ENCODE data around the gene PYCR2.

Gene PYCR2

DNA sequence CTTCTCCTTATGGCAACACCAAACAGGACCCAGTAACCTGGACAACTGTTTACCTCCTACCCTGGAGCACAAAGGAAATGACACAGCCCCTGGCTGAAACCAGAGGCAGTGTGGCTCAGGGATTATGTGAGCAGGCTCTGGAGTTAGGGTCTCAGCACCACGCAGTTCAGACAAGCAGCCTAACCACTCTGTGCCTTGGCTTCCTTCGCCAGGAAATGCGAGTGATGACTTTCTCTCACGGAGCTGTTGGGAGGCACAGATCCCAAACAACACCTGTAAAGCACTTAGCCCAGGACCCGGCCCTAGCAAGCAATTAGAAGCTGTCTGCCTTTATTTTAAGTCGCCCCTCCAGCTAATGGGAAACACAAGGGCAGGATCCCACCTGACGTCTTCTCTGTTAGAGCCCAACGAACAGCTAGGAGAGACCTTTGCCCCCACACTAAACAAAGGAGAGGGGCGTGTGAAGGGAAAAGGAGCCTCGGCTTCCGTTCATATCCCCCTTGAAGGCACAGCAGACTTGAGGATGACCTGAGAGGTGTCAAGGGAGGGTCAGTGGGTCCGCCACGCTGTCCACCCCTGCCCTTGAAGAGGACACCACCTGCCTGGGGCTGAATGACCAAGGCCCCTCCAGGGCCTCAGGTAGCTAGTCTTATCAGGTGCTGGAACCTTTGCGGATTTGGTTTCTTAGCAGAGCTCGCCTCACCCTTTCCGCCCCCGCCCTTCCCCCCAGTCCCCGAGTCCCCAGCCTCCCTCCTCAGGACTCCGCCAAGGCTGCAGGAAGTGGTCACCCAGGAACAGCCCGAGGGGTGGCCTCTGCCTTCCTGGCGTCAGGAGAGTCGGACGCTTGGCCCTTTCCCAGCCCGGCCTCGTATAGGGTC, 42.7 kb downstream of the PYCR2 start:
- Histone ChIP-seq H3K27me3 (no peaks in the 10 kb centered on the region), H3K4me3 (ENCODE audit: low read depth, low read length) (peak overlapping the region; percentile 84), H3K36me3 (no peaks in the 10 kb centered on the region), H3K4me1 (no peaks in the 10 kb centered on the region), H3K9me3 (no peaks in the 10 kb centered on the region)
- no peak for DNase-seq
- TF ChIP-seq, protein P1, sequence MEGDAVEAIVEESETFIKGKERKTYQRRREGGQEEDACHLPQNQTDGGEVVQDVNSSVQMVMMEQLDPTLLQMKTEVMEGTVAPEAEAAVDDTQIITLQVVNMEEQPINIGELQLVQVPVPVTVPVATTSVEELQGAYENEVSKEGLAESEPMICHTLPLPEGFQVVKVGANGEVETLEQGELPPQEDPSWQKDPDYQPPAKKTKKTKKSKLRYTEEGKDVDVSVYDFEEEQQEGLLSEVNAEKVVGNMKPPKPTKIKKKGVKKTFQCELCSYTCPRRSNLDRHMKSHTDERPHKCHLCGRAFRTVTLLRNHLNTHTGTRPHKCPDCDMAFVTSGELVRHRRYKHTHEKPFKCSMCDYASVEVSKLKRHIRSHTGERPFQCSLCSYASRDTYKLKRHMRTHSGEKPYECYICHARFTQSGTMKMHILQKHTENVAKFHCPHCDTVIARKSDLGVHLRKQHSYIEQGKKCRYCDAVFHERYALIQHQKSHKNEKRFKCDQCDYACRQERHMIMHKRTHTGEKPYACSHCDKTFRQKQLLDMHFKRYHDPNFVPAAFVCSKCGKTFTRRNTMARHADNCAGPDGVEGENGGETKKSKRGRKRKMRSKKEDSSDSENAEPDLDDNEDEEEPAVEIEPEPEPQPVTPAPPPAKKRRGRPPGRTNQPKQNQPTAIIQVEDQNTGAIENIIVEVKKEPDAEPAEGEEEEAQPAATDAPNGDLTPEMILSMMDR (IDR thresholded peaks at IDR 0.05; ENCODE audit: low read depth, low read length): no peak

DNA sequence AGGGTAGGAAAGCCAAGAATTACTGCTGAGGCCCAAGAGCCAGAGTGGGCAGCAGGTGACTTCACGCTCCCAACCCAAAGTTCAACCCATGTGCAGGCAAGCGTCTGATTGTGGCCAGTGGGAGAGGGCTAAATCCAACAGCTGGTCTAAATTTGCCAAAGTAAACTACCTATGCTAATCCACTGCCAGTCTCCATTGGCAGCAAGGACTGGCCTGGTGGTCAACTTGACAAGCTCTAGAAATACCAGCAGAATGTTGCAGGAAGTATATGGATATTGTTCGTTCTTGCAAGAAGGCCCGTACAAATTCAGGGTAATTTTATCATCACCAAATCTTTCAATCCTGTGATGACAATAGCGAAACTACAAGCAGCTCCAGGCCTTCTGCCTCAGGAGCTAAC, 43.4 kb downstream of the PYCR2 start:
- H3K27me3 ChIP-seq: no peaks in the 10 kb centered on the region
- no peaks in the 10 kb centered on the region for H3K36me3 ChIP-seq
- no peaks in the 10 kb centered on the region for H3K4me1 ChIP-seq
- DNase-seq: no peak
- TF ChIP-seq, protein P1 (IDR thresholded peaks at IDR 0.05; ENCODE audit: low read depth, low read length): no peak
- no peak overlapping the region for H3K4me3 ChIP-seq (ENCODE audit: low read depth, low read length)
- no peaks in the 10 kb centered on the region for H3K9me3 ChIP-seq

DNA sequence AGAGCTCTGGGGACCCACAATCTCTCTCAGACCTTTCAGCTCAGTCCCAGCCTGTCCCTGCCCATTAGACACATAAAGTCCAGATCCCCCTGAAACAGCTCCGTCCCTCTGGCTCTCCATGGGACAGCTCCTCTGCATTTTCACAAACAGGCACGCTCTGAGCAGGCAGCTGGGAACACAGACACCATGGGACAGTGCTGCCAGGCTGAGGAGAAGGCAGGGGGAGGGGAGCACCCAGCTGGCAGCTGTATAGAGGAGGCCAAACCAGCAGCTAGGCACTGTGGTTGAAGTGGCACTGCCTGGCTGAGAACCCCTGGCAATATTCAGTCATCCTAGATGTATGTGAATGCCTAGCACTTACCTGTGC, 43.8 kb downstream of the PYCR2 start:
- TF ChIP-seq, protein P1 (IDR thresholded peaks at IDR 0.05; ENCODE audit: low read depth, low read length): no peak
- DNase-seq: no peak
- Histone ChIP-seq H3K36me3 (no peaks in the 10 kb centered on the region), H3K4me1 (no peaks in the 10 kb centered on the region), H3K27me3 (no peaks in the 10 kb centered on the region), H3K4me3 (ENCODE audit: low read depth, low read length) (no peak overlapping the region), H3K9me3 (no peaks in the 10 kb centered on the region)

DNA sequence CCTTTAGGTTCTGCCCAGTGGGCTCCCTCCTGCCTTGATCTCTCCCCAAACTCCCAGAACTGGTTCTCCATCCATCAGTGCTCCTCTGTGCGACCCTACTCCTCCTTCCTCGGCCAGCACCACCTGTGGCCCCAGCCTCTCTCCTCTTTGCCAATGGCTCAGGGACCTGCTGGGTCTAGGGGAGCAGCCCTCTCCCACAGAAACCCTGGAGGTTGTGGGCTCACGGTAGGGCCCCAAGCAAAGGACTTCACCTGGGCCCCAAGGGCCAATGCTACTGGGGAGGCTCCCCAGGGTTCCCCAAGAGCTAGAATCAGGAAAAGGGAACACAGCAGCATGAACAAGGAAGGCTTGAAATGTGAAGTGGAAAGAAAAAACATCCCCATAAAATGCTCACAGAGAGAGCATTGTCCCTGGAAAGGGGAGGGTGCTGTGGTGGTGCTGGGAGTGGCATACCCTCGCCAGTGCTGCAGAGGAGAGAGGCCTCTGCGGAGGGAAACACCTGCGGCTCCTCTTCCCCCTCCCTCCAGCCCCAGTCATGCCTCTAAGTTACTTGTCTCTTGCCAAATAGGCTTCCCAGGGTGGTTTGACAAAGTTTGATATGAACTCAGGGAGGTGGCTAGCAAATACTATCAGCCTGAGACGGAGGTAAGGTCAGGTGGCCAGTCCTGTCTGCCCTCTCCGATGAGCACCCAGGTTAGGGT, 44.4 kb downstream of the PYCR2 start:
- no peaks in the 10 kb centered on the region for H3K9me3 ChIP-seq
- H3K4me1 ChIP-seq: no peaks in the 10 kb centered on the region
- no peaks in the 10 kb centered on the region for H3K27me3 ChIP-seq
- H3K4me3 ChIP-seq (ENCODE audit: low read depth, low read length): no peak overlapping the region
- no peaks in the 10 kb centered on the region for H3K36me3 ChIP-seq
- TF ChIP-seq, protein P1 (IDR thresholded peaks at IDR 0.05; ENCODE audit: low read depth, low read length): no peak
- no peak for DNase-seq

DNA sequence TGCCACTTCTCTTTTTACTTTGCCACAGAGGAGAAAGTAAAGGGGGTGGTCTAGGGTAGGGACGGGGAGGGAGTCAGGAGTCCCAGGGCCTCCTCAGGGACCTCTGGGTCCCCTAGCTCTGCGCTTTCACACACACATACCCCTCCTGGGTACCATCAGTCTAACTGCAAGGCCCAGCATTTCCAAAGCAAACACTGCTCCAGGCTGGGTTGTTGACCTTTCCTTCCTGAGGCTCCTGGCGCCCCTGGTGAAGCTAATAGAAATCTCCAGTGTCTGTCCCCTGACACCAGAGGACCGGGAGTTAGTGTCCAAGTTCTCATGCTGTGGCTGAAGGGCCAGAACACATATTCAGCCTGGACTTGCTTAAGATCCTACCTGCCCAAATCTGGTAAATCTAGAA, 45.8 kb downstream of the PYCR2 start:
- DNase-seq: no peak
- TF ChIP-seq, protein P1 (IDR thresholded peaks at IDR 0.05; ENCODE audit: low read depth, low read length): no peak
- Histone ChIP-seq H3K27me3 (no peaks in the 10 kb centered on the region), H3K4me3 (ENCODE audit: low read depth, low read length) (no peak overlapping the region), H3K4me1 (no peaks in the 10 kb centered on the region), H3K9me3 (no peaks in the 10 kb centered on the region), H3K36me3 (no peaks in the 10 kb centered on the region)

DNA sequence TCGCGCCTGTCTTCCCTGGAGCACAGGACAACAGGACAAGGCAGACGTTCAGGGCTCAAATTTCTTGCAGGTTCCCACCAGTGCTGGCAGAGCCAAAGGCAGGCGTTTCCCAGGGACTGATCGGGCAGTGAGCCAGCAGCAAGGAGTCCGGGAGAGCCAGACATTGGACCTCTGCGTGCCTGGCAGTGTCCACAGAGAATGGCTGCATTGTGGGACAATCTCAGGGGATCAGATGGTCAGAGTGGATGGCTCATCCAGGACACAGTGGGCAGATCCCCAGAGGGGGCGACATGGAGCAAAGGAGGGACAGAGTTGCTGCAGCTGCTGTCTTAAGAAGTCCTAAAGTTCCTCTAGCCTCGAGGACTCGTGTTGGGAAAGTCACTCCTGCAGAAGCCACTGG, 46.5 kb downstream of the PYCR2 start:
- no peaks in the 10 kb centered on the region for H3K9me3 ChIP-seq
- TF ChIP-seq, protein P1 (IDR thresholded peaks at IDR 0.05; ENCODE audit: low read depth, low read length): peak; percentile 77
- H3K36me3 ChIP-seq: no peaks in the 10 kb centered on the region
- H3K4me3 ChIP-seq (ENCODE audit: low read depth, low read length): no peak overlapping the region
- no peaks in the 10 kb centered on the region for H3K27me3 ChIP-seq
- H3K4me1 ChIP-seq: no peaks in the 10 kb centered on the region
- DNase-seq: peak; percentile 82
